BE2C (cell line): Measurements from ENCODE around the gene PYGB.

Source experiments
- DNase-seq: peaks from one replicate; pipeline ENCODE4 v3.0.0-alpha.2; 2020
- H3K27me3 ChIP-seq: fragments of 250-450 bp; sonication (Bioruptor Pico); 2 replicates; pipeline ENCODE4 v1.5.1; 2020; ENCODE audit warnings: mild to moderate bottlenecking
- H3K36me3 ChIP-seq: fragments of 250-450 bp; sonication (Bioruptor Pico); 2 replicates; pipeline ENCODE4 v1.5.1; 2020; ENCODE audit warnings: mild to moderate bottlenecking
- H3K4me1 ChIP-seq: fragments of 250-450 bp; sonication (Bioruptor Pico); 2 replicates; pipeline ENCODE4 v1.5.1; 2020
- H3K4me3 ChIP-seq: 2 replicates; pipeline ENCODE4 v1.5.1; 2011; ENCODE audit warnings: low read depth, low read length
- H3K9me3 ChIP-seq: fragments of 250-450 bp; sonication (Bioruptor Pico); 2 replicates; pipeline ENCODE4 v1.5.1; 2020
- TF ChIP-seq, protein P1 (sequence below): IDR thresholded peaks from 2 replicates; pipeline ENCODE4 v1.5.1; 2012; ENCODE audit warnings: mild to moderate bottlenecking, low read depth, low read length

PYGB gene

DNA sequence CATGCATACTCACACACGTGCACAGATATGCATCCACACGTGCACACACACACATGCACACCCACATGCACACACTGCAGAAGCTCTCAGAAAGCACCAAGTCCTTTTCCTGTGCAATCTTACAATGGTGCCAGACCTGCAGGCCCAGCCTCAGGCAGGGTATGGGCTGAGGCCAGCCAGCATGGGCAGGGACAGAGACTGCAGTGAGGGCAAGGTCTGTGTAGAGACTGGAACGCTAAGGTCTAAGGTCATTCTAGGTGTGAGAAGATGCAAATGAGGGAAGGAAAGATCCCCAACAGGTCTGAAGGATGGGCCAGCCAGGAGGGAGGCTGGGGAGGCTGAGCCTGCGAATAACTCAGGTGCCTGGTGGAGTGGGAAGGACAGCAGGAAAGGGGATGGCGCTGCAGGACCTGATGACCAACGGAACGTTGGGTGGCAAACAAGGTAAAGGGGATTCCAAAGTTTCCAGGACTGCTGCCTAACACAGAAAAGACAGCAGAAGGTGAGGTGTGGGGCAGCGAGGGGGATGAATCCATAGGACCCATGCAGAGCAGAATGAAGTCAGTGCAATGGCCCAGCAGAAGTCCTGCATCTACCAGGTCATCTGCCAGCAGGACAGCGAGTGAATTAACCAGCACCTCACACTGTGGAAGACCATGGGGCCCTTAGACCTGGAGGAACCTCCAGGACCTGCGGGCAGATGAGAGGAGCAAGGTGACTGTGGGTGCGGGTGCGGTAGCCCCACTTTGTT, 75.8 kb downstream of the PYGB start:
- Histone ChIP-seq H3K9me3 (no peaks in the 10 kb centered on the region), H3K4me3 (no peak overlapping the region), H3K4me1 (peaks cover 3% of the 10 kb centered on the region; the same call in 1 of the 2 replicates), H3K36me3 (peaks cover 24% of the 10 kb centered on the region), H3K27me3 (no peaks in the 10 kb centered on the region)
- TF ChIP-seq, protein P1, sequence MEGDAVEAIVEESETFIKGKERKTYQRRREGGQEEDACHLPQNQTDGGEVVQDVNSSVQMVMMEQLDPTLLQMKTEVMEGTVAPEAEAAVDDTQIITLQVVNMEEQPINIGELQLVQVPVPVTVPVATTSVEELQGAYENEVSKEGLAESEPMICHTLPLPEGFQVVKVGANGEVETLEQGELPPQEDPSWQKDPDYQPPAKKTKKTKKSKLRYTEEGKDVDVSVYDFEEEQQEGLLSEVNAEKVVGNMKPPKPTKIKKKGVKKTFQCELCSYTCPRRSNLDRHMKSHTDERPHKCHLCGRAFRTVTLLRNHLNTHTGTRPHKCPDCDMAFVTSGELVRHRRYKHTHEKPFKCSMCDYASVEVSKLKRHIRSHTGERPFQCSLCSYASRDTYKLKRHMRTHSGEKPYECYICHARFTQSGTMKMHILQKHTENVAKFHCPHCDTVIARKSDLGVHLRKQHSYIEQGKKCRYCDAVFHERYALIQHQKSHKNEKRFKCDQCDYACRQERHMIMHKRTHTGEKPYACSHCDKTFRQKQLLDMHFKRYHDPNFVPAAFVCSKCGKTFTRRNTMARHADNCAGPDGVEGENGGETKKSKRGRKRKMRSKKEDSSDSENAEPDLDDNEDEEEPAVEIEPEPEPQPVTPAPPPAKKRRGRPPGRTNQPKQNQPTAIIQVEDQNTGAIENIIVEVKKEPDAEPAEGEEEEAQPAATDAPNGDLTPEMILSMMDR: no peak
- DNase-seq: no peak

GRCh38 chr20:25324412-25324811, 76.5 kb downstream of the PYGB start:
- peaks cover 24% of the 10 kb centered on the region for H3K36me3 ChIP-seq
- DNase-seq: no peak
- H3K4me3 ChIP-seq: no peak overlapping the region
- TF ChIP-seq, protein P1: no peak
- no peaks in the 10 kb centered on the region for H3K9me3 ChIP-seq
- no peaks in the 10 kb centered on the region for H3K27me3 ChIP-seq
- peaks cover 3% of the 10 kb centered on the region; the same call in 1 of the 2 replicates for H3K4me1 ChIP-seq

DNA sequence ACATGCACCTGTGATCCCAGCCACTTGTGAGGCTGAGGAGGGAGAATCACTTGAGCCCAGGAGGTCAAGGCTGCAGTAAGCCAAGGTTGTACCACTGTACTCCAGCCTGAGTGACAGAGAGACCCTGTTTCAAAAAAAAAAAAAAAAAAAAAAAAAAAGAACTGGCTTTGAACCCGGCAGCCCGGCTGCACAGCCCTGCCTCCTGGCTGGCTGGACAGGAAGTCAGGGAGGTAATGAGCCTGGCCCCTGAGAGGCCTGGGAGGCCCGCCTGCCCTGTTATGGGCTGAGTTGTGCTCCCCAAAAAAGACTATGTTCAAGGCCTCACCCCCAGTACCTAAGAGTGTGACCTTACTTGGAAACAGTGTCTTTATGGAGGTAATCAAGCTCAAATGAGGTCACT, 77.2 kb downstream of the PYGB start:
- no peak for DNase-seq
- H3K4me1 ChIP-seq: peaks cover under 1% of the 10 kb centered on the region; the same call in 1 of the 2 replicates
- no peak overlapping the region for H3K4me3 ChIP-seq
- no peaks in the 10 kb centered on the region for H3K27me3 ChIP-seq
- TF ChIP-seq, protein P1: no peak
- no peaks in the 10 kb centered on the region for H3K9me3 ChIP-seq
- H3K36me3 ChIP-seq: peaks cover 24% of the 10 kb centered on the region

GRCh38 chr20:25325997-25326396, 78.1 kb downstream of the PYGB start:
- TF ChIP-seq, protein P1: no peak
- Histone ChIP-seq H3K4me3 (no peak overlapping the region), H3K9me3 (no peaks in the 10 kb centered on the region), H3K36me3 (peaks cover 20% of the 10 kb centered on the region), H3K27me3 (no peaks in the 10 kb centered on the region), H3K4me1 (no peaks in the 10 kb centered on the region; the same call in 1 of the 2 replicates)
- no peak for DNase-seq

DNA sequence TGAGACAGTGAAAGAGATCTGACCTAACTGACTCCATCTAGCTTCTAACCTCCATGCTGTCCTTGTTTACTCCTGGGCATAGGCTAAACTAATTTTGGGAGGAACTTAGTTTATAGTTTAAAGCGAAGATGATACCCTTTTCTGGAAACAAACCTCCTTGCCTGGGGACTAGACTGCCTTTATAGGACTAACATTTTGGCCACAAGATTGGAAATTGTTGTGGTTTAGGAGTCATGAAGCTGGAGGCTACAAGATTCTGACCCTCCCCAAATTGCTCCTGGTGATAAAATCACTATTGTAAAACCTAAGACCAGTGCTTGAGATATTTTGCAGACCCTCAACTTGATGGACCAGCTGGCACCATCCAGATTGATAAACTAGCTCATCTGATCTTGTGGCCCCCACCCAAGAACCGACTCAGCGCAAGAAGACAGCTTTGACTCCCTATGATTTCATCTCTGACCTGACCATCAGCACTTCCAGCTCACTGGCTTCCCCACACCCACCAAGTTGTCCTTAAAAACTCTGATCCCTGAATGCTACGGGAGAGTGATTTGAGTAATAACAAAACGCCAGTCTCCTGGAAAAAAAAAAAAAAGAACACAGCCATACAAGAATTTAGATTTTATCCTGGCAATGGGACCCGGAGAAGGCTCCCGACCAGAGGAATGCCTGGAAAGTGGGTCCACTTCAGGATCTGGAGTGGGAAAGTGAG, 79.8 kb downstream of the PYGB start:
- no peaks in the 10 kb centered on the region for H3K9me3 ChIP-seq
- H3K4me1 ChIP-seq: no peaks in the 10 kb centered on the region
- H3K27me3 ChIP-seq: no peaks in the 10 kb centered on the region
- peaks cover 7% of the 10 kb centered on the region for H3K36me3 ChIP-seq
- no peak overlapping the region for H3K4me3 ChIP-seq
- TF ChIP-seq, protein P1: no peak
- DNase-seq: no peak
